IMR-90 (cell line): Measurements from ENCODE around the gene MAB21L4. TPM values are rescaled to one million over a fixed set of nuclear protein-coding genes. Genes with fewer than 3 reads are reported as not detected.
A peak's percentile ranks its signal among the peaks of the same experiment; 100 is the strongest.

Source experiments
- ATAC-seq: fragments of 200-7000 bp; cut with Tn5 transposase; 2 replicates; pipeline ENCODE4 v1.9.1; 2020; ENCODE audit warnings: low read depth, mild to moderate bottlenecking, moderate library complexity
- BruUV-seq: library from RNA; stranded (reverse); fragments of 400-500 nt; replicated peaks from 2 replicates; lab custom pipeline; 2021; lab: Mats Ljungman, UMichigan
- CTCF ChIA-PET: fragments of 300-600 bp; formaldehyde crosslinking; extraction: SDS; loops from one replicate; lab custom pipeline; 2021; ENCODE audit warnings: antibody characterized with exemption; lab: Yijun Ruan, JAX
- POLR2A ChIA-PET: fragments of 300-600 bp; sonication (Branson Sonifier 250); formaldehyde crosslinking; loops from one replicate; lab custom pipeline; 2022; ENCODE audit warnings: antibody characterized with exemption; ENCODE audit not compliant: unreplicated experiment; lab: Charles Lee
- DNase-seq: peaks from one replicate; pipeline ENCODE4 v3.0.0; 2013
- H2AFZ ChIP-seq: replicated peaks from 2 replicates; pipeline ENCODE3; 2013; ENCODE audit warnings: low read length, mild to moderate bottlenecking; ENCODE audit not compliant: poor library complexity
- H2AK5ac ChIP-seq: 2 replicates; pipeline ENCODE4 v1.6.1; 2013; ENCODE audit warnings: low read depth, low read length, inconsistent platforms
- H2AK9ac ChIP-seq: replicated peaks from 2 replicates; pipeline ENCODE3; 2013; ENCODE audit warnings: mild to moderate bottlenecking, low read depth, low read length, moderate library complexity; ENCODE audit not compliant: poor library complexity
- H2BK120ac ChIP-seq: 2 replicates; pipeline ENCODE4 v1.6.1; 2013; ENCODE audit warnings: low read depth, low read length, inconsistent platforms
- H2BK15ac ChIP-seq: 3 replicates; pipeline ENCODE4 v1.6.1; 2013; ENCODE audit warnings: low read depth, low read length, inconsistent platforms
- H2BK20ac ChIP-seq: 2 replicates; pipeline ENCODE4 v1.6.1; 2013; ENCODE audit warnings: low read depth, mild to moderate bottlenecking, inconsistent platforms, low read length, moderate library complexity
- H2BK5ac ChIP-seq: 2 replicates; pipeline ENCODE4 v1.6.1; 2013; ENCODE audit warnings: mild to moderate bottlenecking, low read depth, low read length, inconsistent platforms; ENCODE audit not compliant: poor library complexity, severe bottlenecking
- H3K14ac ChIP-seq: replicated peaks from 2 replicates; pipeline ENCODE4 v1.6.1; 2013; ENCODE audit warnings: low read depth, low read length, inconsistent platforms
- H3K18ac ChIP-seq: 2 replicates; pipeline ENCODE4 v1.6.1; 2013; ENCODE audit warnings: low read depth, low read length, control low read depth
- H3K23ac ChIP-seq: 2 replicates; pipeline ENCODE4 v1.6.1; 2013; ENCODE audit warnings: low read depth, low read length, inconsistent platforms
- H3K27ac ChIP-seq: 2 replicates; pipeline ENCODE4 v1.5.1; 2013; ENCODE audit warnings: mild to moderate bottlenecking, control low read depth, low read length; ENCODE audit not compliant: insufficient read depth
- H3K27me3 ChIP-seq: 2 replicates; pipeline ENCODE4 v1.6.1; 2013; ENCODE audit warnings: low read length; ENCODE audit not compliant: control insufficient read depth, insufficient read depth
- H3K36me3 ChIP-seq: 2 replicates; pipeline ENCODE4 v1.6.1; 2013; ENCODE audit warnings: low read length, mixed read lengths; ENCODE audit not compliant: control insufficient read depth, insufficient read depth
- H3K4ac ChIP-seq: 2 replicates; pipeline ENCODE4 v1.6.1; 2013; ENCODE audit warnings: low read depth, low read length, inconsistent platforms
- H3K4me1 ChIP-seq: 2 replicates; pipeline ENCODE4 v1.6.1; 2013; ENCODE audit warnings: low read length, mixed read lengths; ENCODE audit not compliant: control insufficient read depth, insufficient read depth
- H3K4me2 ChIP-seq: 2 replicates; pipeline ENCODE4 v1.6.1; 2013; ENCODE audit warnings: low read depth, mild to moderate bottlenecking, control low read depth, low read length, moderate library complexity
- H3K4me3 ChIP-seq: 2 replicates; pipeline ENCODE4 v1.5.1; 2013; ENCODE audit warnings: low read depth, mild to moderate bottlenecking, control low read depth, low read length, moderate library complexity; ENCODE audit not compliant: insufficient read depth
- H3K56ac ChIP-seq: 2 replicates; pipeline ENCODE4 v1.6.1; 2013; ENCODE audit warnings: low read length, inconsistent platforms; ENCODE audit not compliant: insufficient read depth; ENCODE audit errors: extremely low read depth
- H3K79me1 ChIP-seq, 2 experiments: 2 replicates each; pipeline ENCODE4 v1.6.1; 2013; ENCODE audit warnings: low read length in 2 of 2, inconsistent platforms in 1 of 2, low read depth in 1 of 2
- H3K9ac ChIP-seq: 2 replicates; pipeline ENCODE4 v1.6.1; 2013; ENCODE audit warnings: low read depth, low read length, control low read depth
- H3K9me1 ChIP-seq: 2 replicates; pipeline ENCODE4 v1.6.1; 2013; ENCODE audit warnings: low read length, inconsistent platforms; ENCODE audit not compliant: insufficient read depth
- H3K9me3 ChIP-seq: 2 replicates; pipeline ENCODE4 v1.6.1; 2013; ENCODE audit warnings: low read length; ENCODE audit not compliant: control insufficient read depth, insufficient read depth
- H4K20me1 ChIP-seq: 2 replicates; pipeline ENCODE4 v1.6.1; 2013; ENCODE audit warnings: low read length, inconsistent platforms; ENCODE audit not compliant: insufficient read depth
- H4K5ac ChIP-seq: 2 replicates; pipeline ENCODE4 v1.6.1; 2013; ENCODE audit warnings: mild to moderate bottlenecking, low read depth, low read length, control low read depth
- H4K8ac ChIP-seq, 2 experiments: 2 replicates each; pipeline ENCODE4 v1.6.1; 2013; ENCODE audit warnings: low read depth in 2 of 2, low read length in 2 of 2, control low read depth in 1 of 2, inconsistent platforms in 1 of 2
- H4K91ac ChIP-seq: 2 replicates; pipeline ENCODE4 v1.6.1; 2013; ENCODE audit warnings: low read depth, low read length, inconsistent platforms; ENCODE audit not compliant: insufficient read depth
- BHLHE40 ChIP-seq: fragments of 150-350 bp; IDR thresholded peaks from 2 replicates; pipeline ENCODE4 v1.6.1; 2016; ENCODE audit warnings: mild to moderate bottlenecking, low read depth, low read length
- CEBPB ChIP-seq: IDR thresholded peaks from 2 replicates; pipeline ENCODE4 v1.6.1; 2012; ENCODE audit warnings: low read depth, low read length, improper control_type of control experiment
- CHD1 ChIP-seq: IDR thresholded peaks from 2 replicates; pipeline ENCODE4 v1.6.1; 2012; ENCODE audit warnings: low read depth, low read length, improper control_type of control experiment
- CTCF ChIP-seq: conservative IDR thresholded peaks from 2 replicates; pipeline ENCODE4 v1.5.1; 2012; ENCODE audit warnings: mild to moderate bottlenecking, low read depth, low read length, improper control_type of control experiment
- ELK1 ChIP-seq: fragments of 150-350 bp; IDR thresholded peaks from 2 replicates; pipeline ENCODE4 v1.6.1; 2016; ENCODE audit warnings: low read depth, mild to moderate bottlenecking, low read length, moderate library complexity, borderline replicate concordance
- FOS ChIP-seq: fragments of 150-350 bp; IDR thresholded peaks from 2 replicates; pipeline ENCODE4 v1.6.1; 2016; ENCODE audit warnings: low read depth, low read length
- MAFK ChIP-seq: IDR thresholded peaks from 2 replicates; pipeline ENCODE4 v1.6.1; 2012; ENCODE audit warnings: low read depth, low read length, improper control_type of control experiment
- MAZ ChIP-seq: IDR thresholded peaks from 2 replicates; pipeline ENCODE4 v1.6.1; 2012; ENCODE audit warnings: low read depth, mild to moderate bottlenecking, low read length, improper control_type of control experiment, moderate library complexity, borderline replicate concordance
- MXI1 ChIP-seq: IDR thresholded peaks from 2 replicates; pipeline ENCODE4 v1.6.1; 2012; ENCODE audit warnings: low read depth, mild to moderate bottlenecking, low read length, moderate library complexity, borderline replicate concordance
- NFE2L2 ChIP-seq: fragments of 150-350 bp; IDR thresholded peaks from 2 replicates; pipeline ENCODE4 v1.6.1; 2016; ENCODE audit warnings: low read depth, mild to moderate bottlenecking, low read length
- POLR2A ChIP-seq: IDR thresholded peaks from 2 replicates; pipeline ENCODE4 v1.6.1; 2012; ENCODE audit warnings: mild to moderate bottlenecking, low read depth, low read length
- RAD21 ChIP-seq: IDR thresholded peaks from 2 replicates; pipeline ENCODE4 v1.6.1; 2012; ENCODE audit warnings: low read length, improper control_type of control experiment
- RCOR1 ChIP-seq: IDR thresholded peaks from 2 replicates; pipeline ENCODE4 v1.6.1; 2012; ENCODE audit warnings: mild to moderate bottlenecking, low read length, improper control_type of control experiment; ENCODE audit not compliant: insufficient replicate concordance
- RFX5 ChIP-seq: IDR thresholded peaks from 2 replicates; pipeline ENCODE4 v1.8.0; 2012; ENCODE audit warnings: low read depth, mild to moderate bottlenecking, low read length, moderate library complexity
- SMC3 ChIP-seq: fragments of 150-350 bp; IDR thresholded peaks from 2 replicates; pipeline ENCODE4 v1.6.1; 2016; ENCODE audit warnings: low read depth, mild to moderate bottlenecking, antibody characterized with exemption, low read length, moderate library complexity
- USF2 ChIP-seq: fragments of 150-350 bp; IDR thresholded peaks from 2 replicates; pipeline ENCODE4 v1.6.1; 2017; ENCODE audit warnings: mild to moderate bottlenecking, antibody characterized with exemption, low read length, low read depth
- WGBS, 2 experiments: methylation state at CpG; one replicate each; pipeline versions ENCODE4 v1.1.5 to v1.1.7; 2013; ENCODE audit warnings: missing lambda C conversion rate in 2 of 2; ENCODE audit not compliant: insufficient read length in 1 of 2; ENCODE audit errors: extremely low coverage in 2 of 2; 5-methylcytosine and 5-hydroxymethylcytosine counted together
- dilution Hi-C: fragments of 300-500 bp; cut with HindIII; formaldehyde crosslinking; loops from one replicate; pipeline ENCODE4 v1.14.3; 2018; ENCODE audit warnings: low sequenced_read_pairs; ENCODE audit not compliant: unreplicated experiment
- in situ Hi-C: fragments of 300-500 bp; cut with MboI; formaldehyde crosslinking; loops from 3 replicates; pipeline ENCODE4 v1.14.3; 2019; ENCODE audit warnings: low sequenced_read_pairs, inconsistent platforms, mixed read lengths
- intact Hi-C: fragments of 100-400 bp; cut with micrococcal nuclease; formaldehyde crosslinking; loops from 2 replicates; pipeline ENCODE4 v1.10.0; 2022
- polyA plus RNA-seq, 3 experiments: library from polyadenylated mRNA; depleted of rRNA; stranded (reverse); fragments of >200 nt; gene quantifications; 2 replicates each; pipeline ENCODE4 v1.2.3, GENCODE V29; 2012; ENCODE audit warnings: low replicate concordance in 1 of 3
- total RNA-seq: library from RNA; depleted of rRNA; stranded (reverse); fragments of >200 nt; gene quantifications from 2 replicates; pipeline ENCODE4 v1.2.3, GENCODE V29; 2012

MAB21L4 gene
- total and polyA plus RNA-seq, 2 of the 4 experiments (the other 2 are of a cell fraction) = not detected

- Histone ChIP-seq H2AFZ (peak overlapping the region; percentile 0), H2BK120ac (no peak overlapping the region), H4K91ac (no peak overlapping the region), H3K36me3 (no peaks in the 10 kb centered on the region), H3K27me3 (peaks cover 33% of the 10 kb centered on the region), H3K4ac (no peak overlapping the region), H3K27ac (no peak overlapping the region), H4K20me1 (no peaks in the 10 kb centered on the region; the same call in 1 of the 2 replicates), H2AK9ac (no peak overlapping the region), H3K23ac (no peak overlapping the region), H3K9ac (no peak overlapping the region), H2BK15ac (no peak overlapping the region), H4K5ac (no peak overlapping the region), H3K56ac (no peak overlapping the region), H3K79me1 (no peaks in the 10 kb centered on the region), H4K8ac (no peak overlapping the region), H3K4me2 (peak overlapping the region; percentile 28; the same call in 1 of the 2 replicates), H3K18ac (no peak overlapping the region), H3K9me1 (no peaks in the 10 kb centered on the region), H3K9me3 (no peaks in the 10 kb centered on the region), H2BK20ac (no peak overlapping the region), H3K4me1 (peaks cover 6% of the 10 kb centered on the region; the same call in 1 of the 2 replicates), H3K4me3 (no peak overlapping the region), H2BK5ac (no peak overlapping the region), H3K14ac (no peak overlapping the region), H2AK5ac (no peak overlapping the region)
- 0% methylated on average over 6 of the region's 17 CpGs; no CpG with 5 or more reads in 1 of the 2 experiments for WGBS, 2 experiments
- intact Hi-C loops (no loop called here), dilution Hi-C loops (no loop called here), in situ Hi-C loops (no loop called here)
- peak; percentile 14; the same call in 1 of the 2 replicates for TF ChIP-seq NFE2L2
- no peak for TF ChIP-seq CTCF
- no peak for TF ChIP-seq SMC3
- TF ChIP-seq POLR2A = no peak
- no peak for TF ChIP-seq RCOR1
- no peak for TF ChIP-seq CHD1
- no peak for TF ChIP-seq USF2
- TF ChIP-seq RFX5 = no peak
- no peak for TF ChIP-seq RAD21
- TF ChIP-seq MXI1 = no peak
- TF ChIP-seq FOS = peak; percentile 51
- no peak for TF ChIP-seq CEBPB
- TF ChIP-seq ELK1 = no peak
- no peak for TF ChIP-seq MAZ
- TF ChIP-seq MAFK = peak; percentile 46
- TF ChIP-seq BHLHE40 = no peak
- peak; percentile 68 for ATAC-seq
- peak; percentile 66 for DNase-seq
- ChIA-PET POLR2A (no interaction called here), CTCF (no interaction called here)
- no TSS peak for BruUV-seq
Measured at GRCh38 chr2:240836781-240837467, 59.0 kb downstream of the MAB21L4 start.
